NT2/D1 (cell line): ENCODE measurements around the gene HOXC4.
A peak's percentile ranks its signal among the peaks of the same experiment; 100 is the strongest.

ENCODE experiments used
- DNase-seq: peaks from one replicate; pipeline ENCODE4 v3.0.0-alpha.2; 2011; ENCODE audit warnings: low read depth, low spot score
- H3K27me3 ChIP-seq: 2 replicates; pipeline ENCODE4 v1.6.0; 2011; ENCODE audit warnings: mild to moderate bottlenecking; ENCODE audit not compliant: insufficient read length, insufficient read depth
- H3K36me3 ChIP-seq: 2 replicates; pipeline ENCODE4 v1.6.1; 2011; ENCODE audit warnings: mild to moderate bottlenecking, low read length, mixed read lengths; ENCODE audit not compliant: insufficient read depth, insufficient read length
- H3K4me1 ChIP-seq: 2 replicates; pipeline ENCODE4 v1.5.1; 2011; ENCODE audit not compliant: insufficient read depth, insufficient read length
- H3K4me3 ChIP-seq: 2 replicates; pipeline ENCODE4 v1.5.1; 2011; ENCODE audit warnings: low read depth; ENCODE audit not compliant: insufficient read length
- H3K9ac ChIP-seq: 2 replicates; pipeline ENCODE4 v1.6.0; 2011; ENCODE audit warnings: low read depth; ENCODE audit not compliant: insufficient read length
- H3K9me3 ChIP-seq: 2 replicates; pipeline ENCODE4 v1.5.1; 2011; ENCODE audit warnings: mild to moderate bottlenecking, low read length; ENCODE audit not compliant: insufficient read depth
- SUZ12 ChIP-seq: IDR thresholded peaks from 2 replicates; pipeline ENCODE4 v1.6.1; 2011; ENCODE audit not compliant: insufficient read length, insufficient read depth; ENCODE audit errors: extremely low read depth
- YY1 ChIP-seq: IDR thresholded peaks from 2 replicates; pipeline ENCODE4 v1.6.1; 2011; ENCODE audit not compliant: insufficient read length, insufficient read depth
- ZNF274 ChIP-seq: IDR thresholded peaks from 2 replicates; pipeline ENCODE4 v1.6.1; 2011; ENCODE audit warnings: mild to moderate bottlenecking, low read depth, low read length

Gene HOXC4

GRCh38 chr12:54017878-54018467, 35.7 kb upstream of the HOXC4 start:
- TF ChIP-seq ZNF274 (no peak), SUZ12 (peak; percentile 13), YY1 (no peak)
- Histone ChIP-seq H3K27me3 (peaks cover 99% of the 10 kb centered on the region), H3K9me3 (no peaks in the 10 kb centered on the region), H3K9ac (peak overlapping the region; percentile 50), H3K36me3 (no peaks in the 10 kb centered on the region), H3K4me3 (peak overlapping the region; percentile 18), H3K4me1 (peaks cover 6% of the 10 kb centered on the region)
- no peak for DNase-seq

- Histone ChIP-seq H3K9me3 (no peaks in the 10 kb centered on the region), H3K4me1 (peaks cover 6% of the 10 kb centered on the region), H3K9ac (no peak overlapping the region), H3K36me3 (no peaks in the 10 kb centered on the region), H3K4me3 (peak overlapping the region; percentile 18), H3K27me3 (peaks cover 99% of the 10 kb centered on the region)
- DNase-seq, result no peak
- TF ChIP-seq SUZ12, result peak; percentile 31
- TF ChIP-seq ZNF274, result no peak
- no peak for TF ChIP-seq YY1
Measured at GRCh38 chr12:54018468-54018984, 35.1 kb upstream of the HOXC4 start.

DNA sequence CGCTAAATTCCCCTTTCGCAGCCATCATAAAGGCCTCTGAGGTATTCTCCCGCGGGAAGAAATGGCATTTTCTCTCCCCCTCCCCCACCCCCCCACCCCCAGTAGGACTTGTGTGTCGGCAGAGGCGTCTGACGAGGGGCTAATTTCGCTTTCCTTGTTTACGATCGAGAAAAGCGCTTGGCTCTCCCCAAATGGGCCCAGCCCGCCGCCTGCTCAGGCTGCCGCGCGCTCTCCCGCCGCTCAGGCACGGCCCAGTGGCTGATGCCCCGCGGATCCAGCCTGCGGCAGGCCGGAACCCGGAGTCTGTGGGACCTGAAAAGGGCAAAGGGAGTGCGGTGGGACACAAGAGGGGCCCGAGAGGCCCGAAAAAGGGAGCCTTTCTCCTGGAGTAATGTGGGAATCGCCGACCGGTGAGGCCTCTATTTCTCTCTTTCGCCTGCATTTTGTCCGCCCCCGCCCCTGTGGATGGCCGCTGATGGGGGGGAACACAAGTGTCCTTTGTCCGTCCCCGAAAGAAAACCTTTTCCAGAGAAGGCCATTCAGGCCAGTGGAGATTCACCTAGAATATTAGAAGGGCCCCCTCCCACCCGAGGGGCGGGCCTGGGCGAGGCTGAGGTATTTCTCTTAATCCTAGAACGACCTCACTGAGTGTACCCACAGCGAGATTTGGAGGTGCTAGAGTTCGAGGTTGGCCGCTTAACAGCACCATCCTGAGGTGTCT, 34.4 kb upstream of the HOXC4 start:
- Histone ChIP-seq H3K27me3 (peaks cover 99% of the 10 kb centered on the region), H3K4me1 (peaks cover 6% of the 10 kb centered on the region), H3K4me3 (no peak overlapping the region), H3K36me3 (no peaks in the 10 kb centered on the region), H3K9ac (peak overlapping the region; percentile 56), H3K9me3 (no peaks in the 10 kb centered on the region)
- TF ChIP-seq SUZ12 (peak; percentile 96), YY1 (no peak)
- no peak for DNase-seq

DNA sequence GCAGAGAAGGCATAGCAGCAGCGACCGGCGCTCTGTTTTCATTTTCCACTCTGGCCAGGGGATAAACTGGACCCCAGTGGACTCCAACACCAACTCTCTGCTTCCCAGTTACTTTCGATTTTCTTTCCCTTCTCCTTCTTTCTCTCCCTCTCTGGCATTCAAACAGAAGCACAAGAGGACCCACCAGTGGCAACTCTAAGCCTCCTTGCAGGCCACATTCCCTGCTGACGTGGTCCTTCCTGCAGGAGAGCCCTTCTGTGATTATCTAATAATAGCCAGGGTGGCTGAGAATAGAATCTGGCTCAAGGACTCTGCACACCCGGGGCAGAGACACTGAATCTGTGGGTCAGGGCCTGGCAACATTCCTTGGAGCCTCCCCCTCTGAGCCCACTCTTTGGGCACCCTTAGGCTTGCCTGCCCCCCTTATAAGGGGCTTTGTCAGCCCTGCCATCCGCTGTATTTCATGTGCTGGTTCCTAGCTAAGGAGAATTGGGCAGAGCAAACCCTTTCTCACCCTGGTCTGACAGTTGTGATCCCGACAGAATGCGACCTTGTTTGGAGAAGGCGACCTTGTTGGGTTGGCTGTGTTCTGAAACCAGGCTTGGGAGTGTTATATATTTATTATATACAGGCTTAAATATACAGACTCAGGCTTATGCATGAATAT, 33.6 kb upstream of the HOXC4 start:
- no peak for TF ChIP-seq SUZ12
- no peaks in the 10 kb centered on the region for H3K36me3 ChIP-seq
- H3K4me1 ChIP-seq, result peaks cover 9% of the 10 kb centered on the region
- H3K4me3 ChIP-seq, result no peak overlapping the region
- no peak for DNase-seq
- no peak overlapping the region for H3K9ac ChIP-seq
- peaks cover 99% of the 10 kb centered on the region for H3K27me3 ChIP-seq
- no peaks in the 10 kb centered on the region for H3K9me3 ChIP-seq

GRCh38 chr12:54020591-54021405, 32.8 kb upstream of the HOXC4 start:
- H3K4me3 ChIP-seq, result no peak overlapping the region
- no peaks in the 10 kb centered on the region for H3K9me3 ChIP-seq
- peaks cover 9% of the 10 kb centered on the region for H3K4me1 ChIP-seq
- H3K36me3 ChIP-seq, result no peaks in the 10 kb centered on the region
- TF ChIP-seq SUZ12 (no peak), ZNF274 (no peak), YY1 (no peak)
- H3K27me3 ChIP-seq, result peaks cover 99% of the 10 kb centered on the region
- H3K9ac ChIP-seq, result no peak overlapping the region
- DNase-seq, result no peak

DNA sequence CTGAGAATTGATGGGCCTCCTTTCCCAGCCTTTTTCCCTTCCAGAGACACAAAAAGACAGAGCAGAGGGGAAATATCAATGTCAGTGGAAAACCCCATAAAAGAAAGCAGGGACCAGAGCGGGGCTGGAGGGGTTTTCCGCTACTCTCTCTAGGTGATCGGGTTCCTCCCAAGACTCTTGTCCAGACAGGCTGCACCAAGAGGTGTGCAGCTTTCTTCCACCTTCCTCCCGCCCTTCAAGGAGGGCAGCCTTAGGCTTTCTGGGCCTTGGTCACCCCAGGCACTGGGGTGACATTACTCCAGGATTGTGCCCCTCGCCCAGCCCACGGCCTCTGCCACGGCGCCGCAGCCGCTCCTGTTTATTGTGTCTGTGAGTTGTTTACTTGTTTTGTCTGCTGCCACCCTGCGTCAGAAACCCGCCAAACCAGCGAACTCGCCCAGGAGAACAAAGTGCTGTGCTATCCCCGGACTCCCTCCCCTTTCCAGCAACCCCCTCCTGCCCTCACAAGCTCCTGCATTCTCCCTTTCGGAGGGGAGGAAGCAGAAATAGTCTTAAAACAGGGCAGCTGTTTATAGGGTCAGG, 32.1 kb upstream of the HOXC4 start:
- peak; percentile 94 for TF ChIP-seq SUZ12
- no peak for TF ChIP-seq YY1
- TF ChIP-seq ZNF274, result no peak
- no peaks in the 10 kb centered on the region for H3K9me3 ChIP-seq
- DNase-seq, result no peak
- H3K4me3 ChIP-seq, result peak overlapping the region; percentile 8
- H3K36me3 ChIP-seq, result no peaks in the 10 kb centered on the region
- H3K27me3 ChIP-seq, result peaks cover 99% of the 10 kb centered on the region
- no peak overlapping the region for H3K9ac ChIP-seq
- peaks cover 9% of the 10 kb centered on the region for H3K4me1 ChIP-seq
